ENCODE results near the gene SYNE2.
"Not testable (repeated sequence)": the region's sequence is repeated elsewhere in the genome, so short reads cannot be mapped to it uniquely, and the experiment has no call there.

Gene SYNE2

GRCh38 chr14:64035143-64035542 lies 182.3 kb downstream of the SYNE2 start:
- DNase-seq (ENCODE audit: low read depth) = no peak

- not testable (repeated sequence) for DNase-seq (ENCODE audit: low read depth)
These were observed 185.3 kb downstream of the SYNE2 start for GRCh38 chr14:64037869-64038745.

- DNase-seq (ENCODE audit: low read depth) = no peak
These were observed 186.2 kb downstream of the SYNE2 start for GRCh38 chr14:64038841-64039542.

GRCh38 chr14:64040044-64040443 lies 187.2 kb downstream of the SYNE2 start:
- no peak for DNase-seq (ENCODE audit: low read depth)

GRCh38 chr14:64043296-64043695 lies 190.5 kb downstream of the SYNE2 start:
- not testable (repeated sequence) for DNase-seq (ENCODE audit: low read depth)

GRCh38 chr14:64045091-64045490 lies 192.3 kb downstream of the SYNE2 start:
- no peak for DNase-seq (ENCODE audit: low read depth)

- no peak for DNase-seq (ENCODE audit: low read depth)
These were observed 197.0 kb downstream of the SYNE2 start for GRCh38 chr14:64049616-64050381.

- DNase-seq (ENCODE audit: low read depth) = no peak
These were observed 201.2 kb downstream of the SYNE2 start for GRCh38 chr14:64053694-64054669.

- no peak for DNase-seq (ENCODE audit: low read depth)
These were observed 206.8 kb downstream of the SYNE2 start for GRCh38 chr14:64059454-64060198.

- DNase-seq (ENCODE audit: low read depth) = no peak
These were observed 207.4 kb downstream of the SYNE2 start for GRCh38 chr14:64060199-64060545.

- no peak for DNase-seq (ENCODE audit: low read depth)
These were observed 207.9 kb downstream of the SYNE2 start for GRCh38 chr14:64060648-64061096.

- no peak for DNase-seq (ENCODE audit: low read depth)
These were observed 208.3 kb downstream of the SYNE2 start for GRCh38 chr14:64061115-64061514.

GRCh38 chr14:64061706-64062105 lies 208.9 kb downstream of the SYNE2 start:
- DNase-seq (ENCODE audit: low read depth) = no peak

- no peak for DNase-seq (ENCODE audit: low read depth)
These were observed 209.7 kb downstream of the SYNE2 start for GRCh38 chr14:64062381-64063115.

GRCh38 chr14:64064447-64064846 lies 211.6 kb downstream of the SYNE2 start:
- no peak for DNase-seq (ENCODE audit: low read depth)

GRCh38 chr14:64069634-64070359 lies 217.0 kb downstream of the SYNE2 start:
- no peak for DNase-seq (ENCODE audit: low read depth)

GRCh38 chr14:64074961-64075612 lies 222.3 kb downstream of the SYNE2 start:
- no peak for DNase-seq (ENCODE audit: low read depth)

- DNase-seq (ENCODE audit: low read depth) = no peak
These were observed 222.8 kb downstream of the SYNE2 start for GRCh38 chr14:64075613-64076005.

- no peak for DNase-seq (ENCODE audit: low read depth)
These were observed 227.6 kb downstream of the SYNE2 start for GRCh38 chr14:64080452-64080851.

Measured in CMK (cell line).